GM12892 (cell line): ENCODE results near the gene ZNF215.

Experiments used
- POLR2A ChIP-seq: IDR thresholded peaks from 2 replicates; pipeline ENCODE4 v1.6.1; 2011; ENCODE audit warnings: low read depth, low read length, control low read depth
- POLR2AphosphoS5 ChIP-seq: IDR thresholded peaks from 2 replicates; pipeline ENCODE4 v1.6.1; 2011; ENCODE audit warnings: low read depth, low read length, control low read depth
- TAF1 ChIP-seq: IDR thresholded peaks from 2 replicates; pipeline ENCODE4 v1.6.1; 2011; ENCODE audit warnings: low read depth, mild to moderate bottlenecking, control low read depth, low read length, borderline replicate concordance

GRCh38 chr11:6992026-6992425 lies 65.8 kb downstream of the ZNF215 start:
- TF ChIP-seq POLR2AphosphoS5: no peak
- no peak for TF ChIP-seq POLR2A
- no peak for TF ChIP-seq TAF1
